Nephron (organoid): ENCODE data around the gene TBCK.

ENCODE experiments used
- H3K27ac Mint-ChIP-seq, 3 experiments: 2 replicates each; pipeline ENCODE4 v1.8.0; 2020; ENCODE audit warnings: mixed read lengths in 3 of 3, mild to moderate bottlenecking in 2 of 3, moderate library complexity in 1 of 3
- H3K27me3 Mint-ChIP-seq: 2 replicates; pipeline ENCODE4 v1.8.0; 2021; ENCODE audit warnings: low read depth, mild to moderate bottlenecking, moderate library complexity, mixed read lengths
- H3K36me3 Mint-ChIP-seq: 2 replicates; pipeline ENCODE4 v1.8.0; 2020; ENCODE audit warnings: low read depth, mixed read lengths
- H3K4me1 Mint-ChIP-seq: 2 replicates; pipeline ENCODE4 v1.8.0; 2020; ENCODE audit warnings: mixed read lengths
- H3K4me3 Mint-ChIP-seq, 3 experiments: 2 replicates each; pipeline ENCODE4 v1.8.0; 2020; ENCODE audit warnings: mild to moderate bottlenecking in 3 of 3, mixed read lengths in 3 of 3, moderate library complexity in 2 of 3
- H3K9me3 Mint-ChIP-seq: 2 replicates; pipeline ENCODE4 v1.8.0; 2020; ENCODE audit warnings: mixed read lengths
- TF ChIP-seq, protein P1 (sequence below), 3 experiments: fragments of 200-600 bp; sonication (generic); IDR thresholded peaks; one replicate each; pipeline ENCODE4 v1.5.0; 2021; ENCODE audit warnings: antibody characterized with exemption in 3 of 3; ENCODE audit not compliant: unreplicated experiment in 3 of 3

Gene TBCK

GRCh38 chr4:106039796-106040195, 276.2 kb downstream of the TBCK start:
- no peak overlapping the region for H3K4me3 Mint-ChIP-seq

GRCh38 chr4:106038908-106039307, 277.1 kb downstream of the TBCK start:
- TF ChIP-seq, protein P1, sequence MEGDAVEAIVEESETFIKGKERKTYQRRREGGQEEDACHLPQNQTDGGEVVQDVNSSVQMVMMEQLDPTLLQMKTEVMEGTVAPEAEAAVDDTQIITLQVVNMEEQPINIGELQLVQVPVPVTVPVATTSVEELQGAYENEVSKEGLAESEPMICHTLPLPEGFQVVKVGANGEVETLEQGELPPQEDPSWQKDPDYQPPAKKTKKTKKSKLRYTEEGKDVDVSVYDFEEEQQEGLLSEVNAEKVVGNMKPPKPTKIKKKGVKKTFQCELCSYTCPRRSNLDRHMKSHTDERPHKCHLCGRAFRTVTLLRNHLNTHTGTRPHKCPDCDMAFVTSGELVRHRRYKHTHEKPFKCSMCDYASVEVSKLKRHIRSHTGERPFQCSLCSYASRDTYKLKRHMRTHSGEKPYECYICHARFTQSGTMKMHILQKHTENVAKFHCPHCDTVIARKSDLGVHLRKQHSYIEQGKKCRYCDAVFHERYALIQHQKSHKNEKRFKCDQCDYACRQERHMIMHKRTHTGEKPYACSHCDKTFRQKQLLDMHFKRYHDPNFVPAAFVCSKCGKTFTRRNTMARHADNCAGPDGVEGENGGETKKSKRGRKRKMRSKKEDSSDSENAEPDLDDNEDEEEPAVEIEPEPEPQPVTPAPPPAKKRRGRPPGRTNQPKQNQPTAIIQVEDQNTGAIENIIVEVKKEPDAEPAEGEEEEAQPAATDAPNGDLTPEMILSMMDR (IDR thresholded peaks at IDR 0.05; ENCODE audit: unreplicated experiment in 3 of 3): no peak
- peaks cover 60% of the 10 kb centered on the region for H3K4me1 Mint-ChIP-seq
- H3K27ac Mint-ChIP-seq: peak overlapping the region; percentile 70 to 78 (median 75)
- H3K9me3 Mint-ChIP-seq: no peaks in the 10 kb centered on the region
- H3K4me3 Mint-ChIP-seq: no peak overlapping the region
- peaks cover 4% of the 10 kb centered on the region for H3K36me3 Mint-ChIP-seq
- H3K27me3 Mint-ChIP-seq: no peaks in the 10 kb centered on the region

More at GRCh38 chr4:106039796-106040195, 276.2 kb downstream of the TBCK start:
- H3K4me1 Mint-ChIP-seq: peaks cover 51% of the 10 kb centered on the region
- no peaks in the 10 kb centered on the region for H3K9me3 Mint-ChIP-seq
- H3K36me3 Mint-ChIP-seq: peaks cover 4% of the 10 kb centered on the region
- H3K27me3 Mint-ChIP-seq: no peaks in the 10 kb centered on the region
- TF ChIP-seq, protein P1 (IDR thresholded peaks at IDR 0.05; ENCODE audit: unreplicated experiment in 3 of 3): no peak
- peak overlapping the region; percentile 70 to 78 (median 75) for H3K27ac Mint-ChIP-seq

DNA sequence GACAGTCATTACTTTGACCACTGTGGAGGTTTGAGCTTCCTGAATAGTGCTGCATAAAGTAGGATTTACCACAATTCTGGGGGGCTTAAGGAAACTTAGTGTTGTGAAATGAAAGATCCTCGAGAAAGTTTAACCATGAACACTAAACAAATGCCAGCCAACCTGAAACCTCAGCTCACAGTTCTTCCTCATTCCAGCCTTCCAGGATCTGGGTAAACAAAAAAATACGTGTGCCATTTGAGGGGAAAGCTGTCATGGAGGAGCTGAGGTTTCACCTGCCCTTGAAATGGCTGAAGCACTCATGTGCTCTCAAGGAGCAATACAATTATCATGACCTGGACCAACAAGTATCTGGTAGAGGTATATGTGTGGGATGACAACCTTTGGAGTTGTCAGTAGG, 278.0 kb downstream of the TBCK start:
- no peaks in the 10 kb centered on the region for H3K27me3 Mint-ChIP-seq
- TF ChIP-seq, protein P1 (IDR thresholded peaks at IDR 0.05; ENCODE audit: unreplicated experiment in 3 of 3): no peak
- no peak overlapping the region for H3K4me3 Mint-ChIP-seq
- H3K9me3 Mint-ChIP-seq: no peaks in the 10 kb centered on the region
- peak overlapping the region; percentile 72 to 84 (median 75) for H3K27ac Mint-ChIP-seq
- H3K4me1 Mint-ChIP-seq: peaks cover 68% of the 10 kb centered on the region
- H3K36me3 Mint-ChIP-seq: peaks cover 7% of the 10 kb centered on the region

DNA sequence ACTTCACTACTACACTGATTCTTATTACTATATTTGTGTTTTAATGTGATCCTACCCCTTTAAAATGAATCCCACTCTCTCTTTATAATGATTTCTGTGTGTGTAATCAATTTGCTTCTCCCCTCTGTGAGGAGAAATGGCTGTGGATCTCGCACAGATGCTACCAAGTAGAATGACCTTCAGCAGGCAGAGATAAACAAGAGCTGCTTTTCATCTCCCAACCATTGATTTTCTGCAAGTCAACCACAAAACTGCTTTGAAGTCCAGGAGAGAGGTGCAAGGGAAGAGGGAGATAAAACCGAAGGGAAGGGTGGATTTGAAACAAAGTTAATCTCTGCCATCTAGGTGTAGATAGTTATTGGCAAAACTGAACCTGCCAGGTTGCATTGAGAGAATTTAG, 279.2 kb downstream of the TBCK start:
- TF ChIP-seq, protein P1 (IDR thresholded peaks at IDR 0.05; ENCODE audit: unreplicated experiment in 3 of 3): no peak
- H3K4me1 Mint-ChIP-seq: peaks cover 68% of the 10 kb centered on the region
- H3K9me3 Mint-ChIP-seq: peaks cover 4% of the 10 kb centered on the region
- peak overlapping the region; percentile 4 to 36 (median 13) for H3K27ac Mint-ChIP-seq
- H3K27me3 Mint-ChIP-seq: no peaks in the 10 kb centered on the region
- H3K4me3 Mint-ChIP-seq: no peak overlapping the region
- peaks cover 12% of the 10 kb centered on the region for H3K36me3 Mint-ChIP-seq

DNA sequence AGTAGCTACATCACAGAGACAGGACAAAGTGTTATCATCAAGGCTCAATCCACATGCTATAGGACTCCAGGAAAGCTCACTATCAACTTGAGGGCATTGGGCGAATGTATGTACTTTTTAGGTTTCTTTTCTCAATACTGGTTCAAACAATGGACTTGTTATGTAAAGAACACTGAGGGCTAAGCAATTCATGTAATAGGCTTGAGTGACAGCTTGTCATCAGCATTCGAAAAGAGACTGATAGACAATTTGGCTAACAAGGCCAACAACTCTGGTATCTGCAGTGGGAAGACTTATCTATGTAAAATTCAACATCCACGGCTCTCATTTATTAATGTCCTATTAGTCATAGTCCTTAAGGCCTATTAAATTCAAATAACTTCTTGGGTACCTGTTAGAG, 279.7 kb downstream of the TBCK start:
- TF ChIP-seq, protein P1 (IDR thresholded peaks at IDR 0.05; ENCODE audit: unreplicated experiment in 3 of 3): no peak
- peaks cover 9% of the 10 kb centered on the region for H3K9me3 Mint-ChIP-seq
- peaks cover 64% of the 10 kb centered on the region for H3K4me1 Mint-ChIP-seq
- peaks cover 13% of the 10 kb centered on the region for H3K36me3 Mint-ChIP-seq
- H3K27me3 Mint-ChIP-seq: no peaks in the 10 kb centered on the region
- H3K4me3 Mint-ChIP-seq: no peak overlapping the region
- peak overlapping the region in 2 of 3 experiments; percentile 11 to 85 for H3K27ac Mint-ChIP-seq

- Mint-ChIP-seq H3K36me3 (peaks cover 12% of the 10 kb centered on the region), H3K4me3 (no peak overlapping the region), H3K9me3 (peaks cover 16% of the 10 kb centered on the region), H3K27ac (peak overlapping the region in 2 of 3 experiments; percentile 51 to 85), H3K27me3 (no peaks in the 10 kb centered on the region), H3K4me1 (peaks cover 53% of the 10 kb centered on the region)
- TF ChIP-seq, protein P1 (IDR thresholded peaks at IDR 0.05; ENCODE audit: unreplicated experiment in 3 of 3): no peak
Measured at GRCh38 chr4:106035204-106035603, 280.8 kb downstream of the TBCK start.
